GM04504 (cell line): ENCODE measurements around the gene TMED8.
"Not testable (repeated sequence)": the region's sequence is repeated elsewhere in the genome, so short reads cannot be mapped to it uniquely, and the experiment has no call there.

Experiments used
- DNase-seq: peaks from one replicate; pipeline ENCODE4 v3.0.0-alpha.2; 2012; ENCODE audit warnings: low read depth

TMED8 gene

GRCh38 chr14:77359626-77360025, 17.3 kb downstream of the TMED8 start:
- DNase-seq = no peak

GRCh38 chr14:77356899-77357298, 20.0 kb downstream of the TMED8 start:
- DNase-seq = no peak

DNA sequence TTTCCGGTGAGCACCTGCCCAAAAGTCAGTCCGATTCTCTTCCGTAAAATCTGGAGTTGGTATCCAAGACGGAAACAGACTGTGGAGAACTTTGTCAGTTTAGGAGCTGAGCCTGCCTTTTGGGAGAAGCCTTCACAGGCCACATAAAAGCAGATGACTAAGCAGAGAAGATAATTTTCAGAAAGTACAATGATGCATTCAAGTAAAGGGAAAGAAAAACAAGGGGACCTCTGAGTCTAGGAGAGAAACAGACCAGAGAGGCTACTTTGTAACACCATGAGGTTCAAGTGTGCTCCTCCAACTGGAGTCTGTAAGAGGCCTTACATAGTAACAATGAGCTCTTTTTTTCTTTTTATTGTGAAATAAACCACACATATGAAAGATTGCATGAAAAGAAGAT, 21.1 kb downstream of the TMED8 start:
- no peak for DNase-seq

- no peak for DNase-seq
These were observed 23.3 kb downstream of the TMED8 start for GRCh38 chr14:77353469-77354141.

DNA sequence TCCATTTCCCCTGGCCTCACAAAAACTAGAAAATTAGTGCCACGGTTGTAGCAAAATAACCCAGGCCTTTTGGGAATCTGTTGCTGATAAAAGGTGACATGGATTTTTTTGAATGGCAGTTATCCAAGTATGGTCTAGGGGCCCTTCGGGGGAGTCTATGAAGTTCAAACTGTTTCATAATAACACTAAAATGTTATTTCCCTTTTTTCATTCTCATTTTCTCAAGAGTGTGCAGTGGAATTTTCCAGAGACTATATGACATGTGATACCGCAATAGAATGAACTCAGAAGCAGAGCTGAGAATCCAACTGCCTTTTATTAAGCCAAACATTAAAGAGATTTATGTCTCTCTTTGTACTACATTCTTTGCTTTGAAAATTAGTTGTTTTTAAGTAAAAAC, 29.1 kb downstream of the TMED8 start:
- DNase-seq = no peak

DNA sequence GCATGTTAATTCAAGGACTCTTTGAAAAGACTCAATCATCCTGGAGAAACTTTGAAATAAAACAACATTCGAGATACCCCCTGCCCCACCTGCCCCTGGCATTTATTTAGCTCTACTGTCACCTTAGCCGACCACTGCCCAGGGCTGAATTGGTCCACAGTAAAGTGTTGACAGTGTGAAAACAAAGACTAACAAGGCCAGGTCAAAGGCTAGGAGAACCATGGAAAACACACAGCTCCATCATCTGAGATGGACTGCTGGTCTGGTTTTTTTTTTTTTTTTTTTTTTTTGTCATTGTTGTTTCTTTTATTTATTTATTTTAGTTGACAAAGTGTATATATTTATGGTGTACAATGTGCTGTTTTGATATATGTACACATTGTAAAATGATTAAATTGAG, 30.4 kb downstream of the TMED8 start:
- no peak for DNase-seq

DNA sequence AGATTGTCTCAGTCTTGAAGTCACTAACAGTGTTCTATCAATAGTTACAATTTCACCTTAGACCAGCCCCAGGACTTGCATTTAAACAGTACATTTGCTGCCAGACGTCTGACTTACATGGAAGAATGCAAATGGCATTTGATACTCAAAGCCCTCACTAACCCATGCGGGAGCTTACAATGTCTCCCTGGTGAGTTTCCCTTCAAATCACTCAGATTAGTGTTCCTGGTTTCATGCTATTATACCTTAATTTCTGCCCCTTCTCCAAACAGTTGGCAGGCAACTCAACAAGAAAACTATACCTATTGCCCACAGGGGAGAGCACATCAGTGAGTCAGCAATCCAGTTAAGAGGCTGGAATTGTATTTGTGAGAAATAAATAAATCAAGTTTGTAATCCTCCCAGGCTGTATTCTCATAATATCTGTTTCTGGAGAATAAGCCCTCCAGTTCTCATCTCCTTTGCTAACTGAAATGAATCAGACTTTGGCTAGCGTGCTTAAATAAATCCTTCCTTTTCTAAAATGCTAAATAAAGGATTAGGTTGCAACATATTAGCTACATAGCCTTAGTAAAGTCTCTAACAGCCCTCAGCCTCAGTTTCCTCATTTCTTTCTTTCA, 32.4 kb downstream of the TMED8 start:
- DNase-seq = no peak

GRCh38 chr14:77343662-77344061, 33.2 kb downstream of the TMED8 start:
- DNase-seq = no peak

GRCh38 chr14:77342726-77343397, 34.0 kb downstream of the TMED8 start:
- no peak for DNase-seq

DNA sequence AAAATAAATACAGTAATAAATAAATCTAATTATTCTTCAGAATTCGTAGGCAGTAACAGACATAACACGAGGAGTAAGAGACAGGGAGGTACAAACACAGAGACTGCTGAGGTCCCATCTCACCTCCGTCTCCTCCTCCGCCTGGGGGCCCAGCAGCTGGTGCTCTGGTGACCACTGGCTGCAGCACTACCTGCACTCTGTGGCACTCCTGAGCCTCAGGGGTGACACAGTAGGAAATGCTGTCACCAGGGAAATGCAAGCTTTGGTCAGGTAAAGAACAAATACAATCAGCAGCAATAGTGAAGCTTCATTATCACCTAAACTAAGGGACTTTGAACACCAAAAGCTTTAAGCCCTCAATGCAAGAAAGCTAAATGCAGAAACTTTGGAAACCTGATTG, 36.5 kb downstream of the TMED8 start:
- DNase-seq = no peak

- DNase-seq = peak; percentile 30
These were observed 37.5 kb downstream of the TMED8 start for GRCh38 chr14:77339407-77339806.

- no peak for DNase-seq
These were observed 38.6 kb downstream of the TMED8 start for GRCh38 chr14:77338302-77338701.

- no peak for DNase-seq
These were observed 39.0 kb downstream of the TMED8 start for GRCh38 chr14:77337880-77338279.

- not testable (repeated sequence) for DNase-seq
These were observed 39.6 kb downstream of the TMED8 start for GRCh38 chr14:77337255-77337654.

- no peak for DNase-seq
These were observed 41.3 kb downstream of the TMED8 start for GRCh38 chr14:77335576-77335975.

DNA sequence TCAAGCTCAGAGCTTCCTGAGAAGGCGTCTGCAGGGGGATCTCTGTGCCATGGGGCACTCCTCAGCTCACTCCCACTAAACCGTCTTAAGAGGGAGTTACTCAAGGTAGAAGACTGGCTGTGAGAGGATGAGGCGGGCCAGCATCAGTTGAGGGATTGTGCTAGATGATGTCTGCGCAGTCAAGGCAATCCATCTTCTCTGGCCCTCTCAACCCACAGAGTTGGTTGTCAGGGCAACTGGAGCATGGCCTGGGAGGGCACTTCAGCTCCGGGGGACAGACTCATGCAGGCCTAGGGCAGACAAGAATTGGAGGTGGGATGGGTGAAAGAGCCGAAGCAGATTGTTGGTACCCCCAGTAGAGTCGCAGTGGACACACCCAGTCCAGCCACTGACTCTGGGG, 47.0 kb downstream of the TMED8 start:
- DNase-seq = no peak

DNA sequence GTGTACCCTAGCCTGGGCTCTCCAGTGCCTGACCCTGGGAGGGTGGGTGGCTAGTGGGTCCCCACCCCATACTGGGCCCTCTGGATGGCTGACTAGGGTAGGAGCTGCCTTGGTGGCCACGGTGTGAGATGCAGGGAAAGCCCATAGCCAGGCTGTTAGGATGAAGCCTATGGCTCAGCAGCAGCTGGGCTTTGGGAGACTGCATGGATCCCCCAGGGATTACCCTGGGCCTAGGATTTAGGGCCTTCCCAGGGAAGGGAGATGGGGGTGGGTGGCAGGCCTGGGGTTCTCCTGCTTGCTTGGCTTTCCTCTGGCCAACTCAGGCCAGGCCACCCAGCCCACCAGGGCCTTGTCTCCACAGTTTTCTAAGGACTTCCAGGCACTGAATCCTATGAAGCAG, 49.8 kb downstream of the TMED8 start:
- no peak for DNase-seq

GRCh38 chr14:77325746-77326094, 51.2 kb downstream of the TMED8 start:
- no peak for DNase-seq

DNA sequence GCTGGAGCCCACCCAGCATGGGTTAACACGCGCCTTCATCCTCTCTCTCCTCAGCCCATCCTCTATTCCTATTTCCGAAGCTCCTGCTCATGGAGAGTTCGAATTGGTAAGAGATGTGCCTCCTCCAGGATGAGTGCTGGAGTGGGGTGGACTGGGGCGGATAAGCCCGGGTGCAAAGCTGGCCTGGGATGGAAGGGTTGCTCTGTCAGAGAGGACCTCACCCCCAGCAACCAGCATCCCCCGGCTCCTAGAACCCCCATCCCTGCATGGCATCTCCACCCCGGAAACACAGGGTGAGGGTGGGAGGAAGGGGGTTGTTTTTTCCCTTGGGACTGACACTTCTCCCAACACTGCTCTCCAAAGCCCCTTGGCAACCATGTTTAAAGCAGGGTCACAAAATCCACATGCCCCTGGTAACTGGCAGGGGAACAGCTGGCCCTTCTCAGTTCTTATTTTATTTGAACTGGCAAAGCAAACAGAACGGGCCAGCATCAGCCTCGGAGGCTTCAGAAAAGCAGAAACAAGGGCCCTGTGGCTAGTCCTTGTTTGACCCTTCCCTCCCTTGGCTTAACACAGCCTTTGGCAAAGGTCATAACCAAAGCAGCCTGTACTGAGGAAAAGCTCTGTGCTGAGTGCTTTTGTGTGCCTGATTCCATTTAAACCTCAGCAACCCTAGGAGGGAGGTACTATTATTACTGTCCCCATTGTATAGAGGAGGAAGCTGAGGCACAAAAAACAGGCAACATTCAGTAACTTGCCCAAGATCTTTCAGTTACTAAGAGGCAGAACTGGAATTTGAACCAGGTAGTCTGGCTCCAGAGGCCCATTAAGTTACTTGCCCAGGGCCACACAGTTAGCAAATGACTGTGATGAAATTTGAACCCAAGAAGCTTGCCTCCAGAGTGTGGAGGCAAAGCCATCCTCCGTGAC, 51.8 kb downstream of the TMED8 start:
- no peak for DNase-seq

GRCh38 chr14:77324289-77324688, 52.6 kb downstream of the TMED8 start:
- DNase-seq = no peak

- no peak for DNase-seq
These were observed 53.3 kb downstream of the TMED8 start for GRCh38 chr14:77323571-77323970.

DNA sequence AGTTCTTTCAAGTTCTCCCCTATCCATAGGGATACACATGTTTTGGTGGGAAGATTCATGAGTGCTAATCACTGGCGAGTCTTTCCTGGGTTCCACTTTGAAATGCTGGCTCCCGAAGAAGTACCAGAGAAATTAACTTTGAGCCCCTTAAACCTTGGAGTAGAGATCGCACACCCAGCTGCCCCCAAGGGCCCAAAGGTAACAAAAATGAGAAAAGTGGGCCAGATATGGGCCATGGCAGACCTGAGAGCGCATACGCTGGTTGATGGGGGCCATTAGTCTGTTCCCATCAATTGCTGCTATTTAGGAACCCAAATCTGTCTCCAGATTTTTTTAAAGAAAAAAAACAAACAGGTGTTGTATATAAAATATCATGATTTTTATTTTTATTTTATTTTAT, 53.9 kb downstream of the TMED8 start:
- DNase-seq = no peak
